GM18517 (cell line): Measurements from ENCODE around the gene FARS2.

ENCODE experiments used
- ATAC-seq: cut with Tn5 transposase; IDR thresholded peaks from one replicate; pipeline ENCODE4 v1.9.1; 2021; ENCODE audit warnings: mild to moderate bottlenecking, moderate library complexity; ENCODE audit not compliant: unreplicated experiment

The FARS2 gene

GRCh38 chr6:5260661-5261544 lies at the start of gene FARS2, which contains the start of gene LYRM4:
FARS2 (plus strand) TSS chr6:5261513.
LYRM4 (minus strand) TSS chr6:5260950; CDS start chr6:5260733, 217 bp downstream.
- peak; percentile 74 for ATAC-seq

DNA sequence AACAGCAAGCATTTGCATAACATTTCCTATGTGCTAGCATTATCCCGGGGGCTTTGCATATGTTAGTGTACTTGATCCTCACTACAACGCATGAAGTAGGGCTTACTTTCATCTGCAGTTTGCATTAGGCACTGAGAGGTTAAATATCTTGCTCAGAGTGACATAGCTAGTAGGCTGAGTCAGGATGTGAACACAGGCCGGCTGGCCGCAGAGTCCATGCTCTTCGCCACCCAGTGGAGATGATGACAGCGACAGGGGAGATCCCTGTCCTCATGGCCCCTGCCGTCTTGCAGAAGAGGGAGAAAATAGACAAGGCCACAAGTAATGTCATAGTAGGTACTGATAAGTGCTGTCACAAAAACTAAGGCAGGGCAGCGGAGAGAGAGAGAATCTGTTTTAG lies 47.5 kb upstream of the FARS2 start:
- no peak for ATAC-seq

GRCh38 chr6:5214570-5215052 lies 46.7 kb upstream of the FARS2 start:
- ATAC-seq = no peak

DNA sequence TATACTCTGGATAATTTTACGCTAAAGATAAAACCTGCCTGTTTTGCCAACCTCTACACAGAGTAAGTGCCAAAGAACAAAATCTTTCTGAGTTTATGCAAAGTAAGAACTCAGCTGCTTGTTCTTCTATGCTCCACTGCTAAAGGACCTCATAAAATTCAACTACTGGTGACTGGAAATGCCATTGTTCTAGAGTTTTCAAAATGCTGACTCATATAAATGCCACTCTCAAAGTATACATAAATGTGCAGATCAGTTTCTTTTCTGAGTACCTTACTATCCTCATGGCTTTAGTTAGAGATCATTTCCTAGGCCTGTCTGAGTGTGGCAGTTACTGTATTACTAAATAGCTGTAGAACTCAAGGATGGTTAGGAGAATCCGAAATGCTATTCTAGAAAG lies 46.2 kb upstream of the FARS2 start:
- ATAC-seq = no peak

- ATAC-seq = no peak
Observed at GRCh38 chr6:5215799-5216198, 45.5 kb upstream of the FARS2 start.

DNA sequence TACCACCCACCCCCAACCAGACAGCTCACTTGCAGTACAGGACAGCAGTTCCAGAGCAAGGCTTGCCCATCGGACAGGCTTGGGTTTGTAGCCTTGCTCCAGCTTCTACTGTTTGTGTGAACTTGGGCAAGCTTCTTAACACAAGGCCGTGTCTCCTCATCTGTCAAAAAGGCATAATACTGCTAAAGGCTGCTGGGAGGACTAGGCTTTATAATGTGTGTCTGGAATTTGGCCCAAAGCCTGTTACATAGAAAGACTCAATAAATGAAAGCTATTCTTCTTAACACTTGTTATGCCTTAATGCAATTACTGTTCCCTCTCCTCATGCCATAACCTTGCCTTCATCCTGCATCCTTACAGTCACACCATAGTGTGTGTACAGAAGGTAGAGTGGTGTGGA lies 44.0 kb upstream of the FARS2 start:
- ATAC-seq = no peak

- no peak for ATAC-seq
Observed at GRCh38 chr6:5219011-5219691, 42.2 kb upstream of the FARS2 start.

DNA sequence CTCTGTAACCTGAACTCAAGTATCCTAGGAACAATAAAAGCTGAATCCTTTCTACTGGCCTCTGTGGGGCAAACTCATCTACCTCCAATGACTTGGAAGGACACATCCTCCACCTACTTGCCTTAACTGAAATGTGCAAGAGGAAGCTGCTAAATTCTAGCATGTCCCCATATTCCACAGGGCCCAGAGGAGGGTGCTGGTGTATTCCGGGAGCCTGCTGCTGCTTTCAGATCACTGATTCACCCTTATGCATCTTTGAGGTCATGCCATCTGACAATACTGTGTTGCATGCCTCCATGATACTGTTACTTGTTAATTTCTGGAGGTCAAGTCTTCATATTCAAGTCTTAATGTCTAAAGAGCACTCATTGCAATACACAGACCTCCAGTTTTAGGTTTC lies 40.9 kb upstream of the FARS2 start:
- no peak for ATAC-seq

GRCh38 chr6:5223309-5223708 lies 38.0 kb upstream of the FARS2 start:
- ATAC-seq = no peak

GRCh38 chr6:5229356-5229755 lies 32.0 kb upstream of the FARS2 start:
- no peak for ATAC-seq

GRCh38 chr6:5230081-5230480 lies 31.2 kb upstream of the FARS2 start:
- ATAC-seq = no peak

- ATAC-seq = no peak
Observed at GRCh38 chr6:5231289-5231688, 30.0 kb upstream of the FARS2 start.

- no peak for ATAC-seq
Observed at GRCh38 chr6:5234874-5235273, 26.4 kb upstream of the FARS2 start.

- no peak for ATAC-seq
Observed at GRCh38 chr6:5235830-5236229, 25.5 kb upstream of the FARS2 start.

DNA sequence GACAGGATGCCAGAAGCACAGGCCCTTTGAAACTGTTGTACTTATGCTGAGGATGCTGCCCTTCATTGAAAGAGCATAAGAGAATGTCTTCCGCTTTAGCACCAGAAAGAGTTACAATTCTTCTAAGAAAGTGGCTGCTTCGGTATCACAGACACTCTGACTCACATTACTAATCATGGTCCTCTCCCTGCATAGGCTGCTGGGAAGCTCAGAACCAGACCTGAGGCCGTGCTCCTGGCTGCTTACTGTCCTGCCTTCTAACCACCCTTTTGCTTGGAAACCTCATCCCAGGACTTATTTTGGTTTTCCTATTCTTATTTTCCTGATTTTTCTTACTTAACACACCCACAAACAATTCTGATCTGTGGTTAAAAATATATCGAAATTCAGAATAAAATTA lies 23.5 kb upstream of the FARS2 start:
- no peak for ATAC-seq

DNA sequence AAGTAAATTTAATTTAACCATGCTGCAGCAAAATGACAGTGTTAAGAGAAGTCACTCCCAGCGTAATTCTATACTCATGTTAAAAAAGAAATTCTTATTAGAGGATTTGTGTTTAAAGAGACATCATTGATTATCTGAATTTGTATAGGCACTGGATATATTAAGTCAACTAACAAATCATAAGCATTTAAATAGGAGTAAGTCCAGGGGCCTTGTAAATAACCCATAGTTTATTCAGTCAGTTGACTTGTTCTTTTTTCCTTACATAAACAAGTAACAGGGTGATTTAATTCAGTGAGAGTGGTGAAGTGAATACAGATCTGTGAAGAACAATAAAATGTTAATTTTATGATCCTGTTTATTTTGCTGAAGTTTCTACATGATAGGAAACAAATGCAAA lies 23.0 kb upstream of the FARS2 start:
- no peak for ATAC-seq

DNA sequence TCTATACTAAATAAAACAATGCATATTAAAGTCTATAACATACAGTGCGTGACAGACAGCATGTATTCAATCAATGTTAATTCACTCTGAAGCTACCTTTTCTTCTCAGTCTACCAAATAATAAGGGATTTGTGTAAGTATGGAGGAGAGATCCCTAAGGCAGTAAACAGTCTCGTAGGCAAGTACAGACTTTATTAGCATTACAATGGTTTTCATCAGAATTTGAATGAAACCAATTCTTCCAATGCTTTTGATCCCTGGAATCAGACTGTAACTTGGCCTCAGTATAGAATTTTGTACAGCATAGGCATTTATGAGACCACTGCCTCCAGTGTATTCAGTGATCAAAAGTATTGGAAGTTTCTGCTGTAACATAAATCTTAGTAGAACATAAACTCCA lies 20.1 kb upstream of the FARS2 start:
- no peak for ATAC-seq

DNA sequence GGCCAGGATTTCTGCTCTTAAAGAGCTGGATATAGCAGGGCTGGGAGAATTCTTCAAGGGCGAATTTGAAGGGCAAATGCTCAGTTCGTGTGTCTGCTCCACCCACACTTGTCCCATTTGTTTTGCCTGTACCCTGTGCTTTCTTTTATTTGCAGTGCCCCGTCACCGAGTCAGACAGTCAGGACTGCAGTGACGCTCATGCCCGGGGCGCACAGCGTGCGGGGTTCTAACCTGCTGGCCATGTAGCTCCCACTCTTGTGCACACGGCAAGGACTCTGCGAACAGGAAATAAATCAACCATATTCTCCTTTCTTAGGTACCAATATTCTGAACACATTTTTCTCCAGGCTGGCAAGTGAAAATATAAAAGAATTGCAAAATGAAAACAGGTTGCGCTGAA lies 18.2 kb upstream of the FARS2 start:
- ATAC-seq = no peak

DNA sequence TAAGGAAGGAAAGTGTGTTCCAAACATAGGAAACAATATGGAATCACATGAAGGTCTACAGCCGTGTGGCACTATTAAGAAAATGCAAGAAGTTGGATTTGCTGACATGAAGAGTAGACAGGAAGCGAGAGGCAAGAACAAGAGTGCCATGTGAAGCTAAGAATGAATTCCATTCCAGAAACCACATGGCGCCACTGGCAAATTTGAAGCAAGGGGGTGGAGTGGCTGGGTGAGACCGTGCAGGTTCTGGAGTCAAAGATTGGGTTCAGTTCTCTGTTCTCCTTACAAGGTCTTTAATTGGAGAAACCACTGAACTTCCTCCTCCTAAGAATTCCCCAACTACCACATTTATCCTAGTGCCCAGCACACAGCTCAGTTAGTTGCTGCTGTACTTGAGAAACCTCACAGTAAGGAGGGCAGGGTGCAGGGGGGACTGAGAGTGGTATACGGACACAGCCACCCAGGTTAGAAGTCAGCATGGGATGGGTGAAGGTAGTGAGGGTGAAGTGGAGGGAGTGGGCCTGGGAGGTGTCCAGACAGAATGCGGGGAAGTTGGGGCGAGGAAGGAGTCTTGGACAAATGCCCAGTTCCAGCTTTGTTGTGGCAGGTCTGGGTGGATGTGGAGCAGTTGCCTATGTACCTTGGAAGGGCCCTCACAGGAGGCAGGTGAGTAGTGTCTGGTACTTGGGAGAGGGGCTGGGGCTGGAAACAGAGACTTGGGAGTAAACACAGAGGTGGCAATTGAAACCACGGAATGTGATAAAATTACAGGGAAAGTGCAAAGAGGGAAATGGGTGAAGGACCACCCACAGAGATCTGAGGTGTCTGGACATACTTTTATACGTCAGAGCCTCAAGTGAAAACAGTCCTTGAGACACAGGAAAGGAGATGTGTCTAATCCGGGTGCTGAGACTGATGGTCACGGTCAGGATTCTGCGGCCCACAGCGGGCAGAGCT lies 14.9 kb upstream of the FARS2 start:
- ATAC-seq = no peak

DNA sequence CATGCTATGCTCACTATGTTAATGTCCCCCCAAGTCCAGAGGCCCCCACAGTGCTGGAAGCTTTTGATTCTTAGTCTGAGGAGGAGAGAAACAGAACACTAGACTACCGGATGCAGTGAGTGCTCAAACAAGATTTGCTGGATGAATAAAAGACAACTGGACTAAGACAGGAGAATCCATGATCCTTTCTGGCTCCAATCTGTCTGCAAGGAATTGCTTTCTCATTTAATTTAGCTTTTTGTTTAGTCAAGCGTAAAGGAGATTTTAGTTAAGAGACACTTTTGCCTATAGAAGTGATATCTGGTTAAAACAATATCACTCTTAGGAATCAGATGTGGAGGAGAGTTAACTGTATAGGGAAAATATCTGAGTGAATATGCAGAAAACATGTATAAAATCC lies 14.1 kb upstream of the FARS2 start:
- no peak for ATAC-seq
